Iris pigment epithelial cell (primary cell): Measurements from ENCODE around the gene PRKCG.

ENCODE experiments used
- DNase-seq: peaks from one replicate; pipeline ENCODE4 v3.0.0-alpha.2; 2011; ENCODE audit warnings: low read depth

PRKCG gene

GRCh38 chr19:53898636-53899341 lies 16.8 kb downstream of the PRKCG start:
- DNase-seq: no peak

- no peak for DNase-seq
These were observed 18.3 kb downstream of the PRKCG start for GRCh38 chr19:53900191-53900860.

- no peak for DNase-seq
These were observed 21.2 kb downstream of the PRKCG start for GRCh38 chr19:53903055-53903680.

- no peak for DNase-seq
These were observed 22.9 kb downstream of the PRKCG start for GRCh38 chr19:53904909-53905308.

GRCh38 chr19:53905787-53906186 lies 23.8 kb downstream of the PRKCG start:
- DNase-seq: no peak

GRCh38 chr19:53906211-53907192 lies 24.5 kb downstream of the PRKCG start:
- no peak for DNase-seq

- no peak for DNase-seq
These were observed 25.2 kb downstream of the PRKCG start for GRCh38 chr19:53907193-53907581.

- no peak for DNase-seq
These were observed 25.7 kb downstream of the PRKCG start for GRCh38 chr19:53907690-53908089.

- DNase-seq: peak; percentile 53
These were observed 26.3 kb downstream of the PRKCG start for GRCh38 chr19:53908106-53908934.

- DNase-seq: no peak
These were observed 27.0 kb downstream of the PRKCG start, which contains the start of gene CACNG7 for GRCh38 chr19:53908935-53909415. CACNG7 (plus strand) TSS chr19:53909278; CDS start chr19:53912832, 3,554 bp downstream.

- no peak for DNase-seq
These were observed 27.6 kb downstream of the PRKCG start for GRCh38 chr19:53909471-53910169.

GRCh38 chr19:53910170-53910518 lies 28.1 kb downstream of the PRKCG start:
- no peak for DNase-seq

GRCh38 chr19:53912653-53913052 lies 30.7 kb downstream of the PRKCG start:
- DNase-seq: no peak

GRCh38 chr19:53915000-53915399 lies 33.0 kb downstream of the PRKCG start:
- no peak for DNase-seq

GRCh38 chr19:53916004-53916403 lies 34.0 kb downstream of the PRKCG start:
- DNase-seq: no peak

- DNase-seq: no peak
These were observed 35.4 kb downstream of the PRKCG start for GRCh38 chr19:53917356-53917755.

- DNase-seq: peak; percentile 76
These were observed 45.7 kb downstream of the PRKCG start for GRCh38 chr19:53927739-53928138.

- DNase-seq: no peak
These were observed 54.0 kb downstream of the PRKCG start for GRCh38 chr19:53936029-53936428.

GRCh38 chr19:53942001-53942786 lies 60.2 kb downstream of the PRKCG start:
- peak; percentile 45 for DNase-seq

GRCh38 chr19:53944416-53944815 lies 62.4 kb downstream of the PRKCG start:
- no peak for DNase-seq
